Thyroid gland (tissue), 4 donors: Measurements from ENCODE around the gene DENND1C. TPM values are rescaled to one million over a fixed set of nuclear protein-coding genes. Genes with fewer than 3 reads are reported as not detected.
"Not testable (repeated sequence)": the region's sequence is repeated elsewhere in the genome, so short reads cannot be mapped to it uniquely, and the experiment has no call there.

Source experiments
- DNase-seq, 2 donors: peaks; one replicate each; pipeline ENCODE4 v3.0.0-alpha.2; 2019
- H3K27ac ChIP-seq, 3 donors: fragments of 200-600 bp; sonication (generic); 1 replicate in 2 of 3; 2 replicates in 1 of 3; pipeline ENCODE4 v1.5.1; 2016 to 2019; ENCODE audit warnings: mild to moderate bottlenecking in 1 of 3, moderate library complexity in 1 of 3
- H3K27me3 ChIP-seq: fragments of 200-600 bp; sonication (generic); one replicate; pipeline ENCODE4 v1.5.1; 2019
- H3K36me3 ChIP-seq, 2 donors: fragments of 200-600 bp; sonication (generic); one replicate each; pipeline ENCODE4 v1.5.1; 2016 to 2019
- H3K4me1 ChIP-seq, 2 donors: fragments of 200-600 bp; sonication (generic); one replicate each; pipeline ENCODE4 v1.5.1; 2017 to 2019
- H3K4me3 ChIP-seq, 3 donors: fragments of 200-600 bp; sonication (generic); replicated peaks in 1 of 3; 1 replicate in 2 of 3; 2 replicates in 1 of 3; pipeline ENCODE4 v1.5.1; 2016; ENCODE audit warnings: mild to moderate bottlenecking in 1 of 3
- H3K9me3 ChIP-seq: fragments of 200-600 bp; sonication (generic); one replicate; pipeline ENCODE4 v1.5.1; 2017
- POLR2A ChIP-seq, 2 donors: fragments of 450-650 bp; IDR thresholded peaks; one replicate each; pipeline ENCODE4 v1.6.1; 2017; ENCODE audit warnings: antibody characterized with exemption in 2 of 2, mild to moderate bottlenecking in 2 of 2, moderate library complexity in 1 of 2
- WGBS, 2 donors: methylation state at CpG; one replicate each; pipeline ENCODE4 v1.1.5; 2017; 5-methylcytosine and 5-hydroxymethylcytosine counted together
- intact Hi-C: fragments of 100-400 bp; cut with DNase I; formaldehyde crosslinking; loops from one replicate; pipeline ENCODE4 v1.15.1; 2023
- total RNA-seq, 4 donors: library from RNA; depleted of rRNA; stranded (reverse); fragments of >200 nt; gene quantifications; one replicate each; pipeline ENCODE4 v1.2.3, GENCODE V29; 2016
- TF ChIP-seq, protein P1 (sequence below), 6 experiments: fragments of 200-600 bp in 3 of 6; fragments of 450-650 bp in 3 of 6; sonication (generic) in 3 of 6; IDR thresholded peaks; one replicate each; pipeline ENCODE4 v1.5.1; 2016 to 2019; ENCODE audit warnings: antibody characterized with exemption in 6 of 6, mild to moderate bottlenecking in 2 of 6, inconsistent platforms in 1 of 6, moderate library complexity in 1 of 6

DENND1C gene
- total RNA-seq, 4 donors from 2014 or later = 1.3 to 2.1 (median 1.8) TPM; not detected in 1

DNA sequence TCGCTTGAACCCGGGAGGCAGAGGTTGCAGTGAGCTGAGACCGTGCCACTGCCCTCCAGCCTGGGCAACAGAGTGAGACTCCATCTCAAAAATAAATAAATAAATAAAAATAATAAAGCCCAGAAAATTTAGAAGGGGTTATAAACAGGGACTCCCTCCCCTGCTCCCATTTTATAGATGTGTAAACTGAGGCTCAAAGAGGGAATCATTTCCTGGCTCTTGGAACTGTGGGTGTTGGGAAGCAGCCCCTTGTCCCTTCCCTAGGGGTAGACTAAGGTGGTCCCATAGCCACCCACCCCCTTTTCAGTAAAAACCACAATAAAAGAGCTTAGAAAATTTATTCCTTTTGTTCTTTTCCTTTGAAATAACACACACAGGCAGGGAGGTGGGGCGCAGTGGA is 41.8 kb downstream of the DENND1C start:
- H3K27me3 ChIP-seq = no peaks in the 10 kb centered on the region
- intact Hi-C loops = no loop called here
- no peak overlapping the region for H3K27ac ChIP-seq

DNA sequence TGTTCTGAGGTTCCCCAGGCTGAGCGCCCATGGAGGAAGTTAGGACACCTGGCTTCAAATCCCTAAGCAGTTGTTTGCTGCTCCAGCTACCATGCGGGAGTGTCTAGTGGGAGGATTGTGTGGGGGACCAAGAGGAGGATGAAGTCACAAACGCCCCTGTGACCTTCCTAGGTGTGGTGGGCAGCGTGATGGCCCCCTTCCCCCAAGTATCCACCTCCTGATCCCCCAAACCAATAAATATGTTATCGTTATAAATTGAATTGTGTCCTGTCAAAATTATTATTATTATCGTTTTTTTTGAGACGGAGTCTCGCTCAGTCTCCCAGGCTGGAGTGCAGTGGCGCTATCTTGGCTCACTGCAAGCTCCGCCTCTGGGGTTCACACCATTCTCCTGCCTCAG is 47.9 kb downstream of the DENND1C start, which contains the start of gene SLC25A41:
TSS of gene SLC25A41 (minus strand) at position 101 of the 400 bp plus-strand sequence. CDS start at position 31, 70 bp downstream.
- intact Hi-C loops = no loop called here
- no peak for DNase-seq
- Histone ChIP-seq H3K36me3 (no peaks in the 10 kb centered on the region), H3K4me1 (no peaks in the 10 kb centered on the region), H3K9me3 (no peaks in the 10 kb centered on the region), H3K4me3 (no peak within 1 kb of the TSS), H3K27ac (no peak within 1 kb of the TSS), H3K27me3 (no peaks in the 10 kb centered on the region)
- WGBS, 2 donors = 95 to 97% methylated on average over 10 of the region's 10 CpGs
- no peak for TF ChIP-seq POLR2A (IDR thresholded peaks at IDR 0.05)
- TF ChIP-seq, protein P1, sequence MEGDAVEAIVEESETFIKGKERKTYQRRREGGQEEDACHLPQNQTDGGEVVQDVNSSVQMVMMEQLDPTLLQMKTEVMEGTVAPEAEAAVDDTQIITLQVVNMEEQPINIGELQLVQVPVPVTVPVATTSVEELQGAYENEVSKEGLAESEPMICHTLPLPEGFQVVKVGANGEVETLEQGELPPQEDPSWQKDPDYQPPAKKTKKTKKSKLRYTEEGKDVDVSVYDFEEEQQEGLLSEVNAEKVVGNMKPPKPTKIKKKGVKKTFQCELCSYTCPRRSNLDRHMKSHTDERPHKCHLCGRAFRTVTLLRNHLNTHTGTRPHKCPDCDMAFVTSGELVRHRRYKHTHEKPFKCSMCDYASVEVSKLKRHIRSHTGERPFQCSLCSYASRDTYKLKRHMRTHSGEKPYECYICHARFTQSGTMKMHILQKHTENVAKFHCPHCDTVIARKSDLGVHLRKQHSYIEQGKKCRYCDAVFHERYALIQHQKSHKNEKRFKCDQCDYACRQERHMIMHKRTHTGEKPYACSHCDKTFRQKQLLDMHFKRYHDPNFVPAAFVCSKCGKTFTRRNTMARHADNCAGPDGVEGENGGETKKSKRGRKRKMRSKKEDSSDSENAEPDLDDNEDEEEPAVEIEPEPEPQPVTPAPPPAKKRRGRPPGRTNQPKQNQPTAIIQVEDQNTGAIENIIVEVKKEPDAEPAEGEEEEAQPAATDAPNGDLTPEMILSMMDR (IDR thresholded peaks at IDR 0.05) = no peak

More for the DNA sequence above, 41.8 kb downstream of the DENND1C start:
- Histone ChIP-seq H3K36me3 (no peaks in the 10 kb centered on the region), H3K4me3 (no peak overlapping the region), H3K9me3 (no peaks in the 10 kb centered on the region), H3K4me1 (no peaks in the 10 kb centered on the region)
- TF ChIP-seq, protein P1 (IDR thresholded peaks at IDR 0.05) = no peak
- no peak for TF ChIP-seq POLR2A (IDR thresholded peaks at IDR 0.05)
- WGBS, 2 donors = 83 to 84% methylated on average over 4 of the region's 4 CpGs
- DNase-seq = no peak

DNA sequence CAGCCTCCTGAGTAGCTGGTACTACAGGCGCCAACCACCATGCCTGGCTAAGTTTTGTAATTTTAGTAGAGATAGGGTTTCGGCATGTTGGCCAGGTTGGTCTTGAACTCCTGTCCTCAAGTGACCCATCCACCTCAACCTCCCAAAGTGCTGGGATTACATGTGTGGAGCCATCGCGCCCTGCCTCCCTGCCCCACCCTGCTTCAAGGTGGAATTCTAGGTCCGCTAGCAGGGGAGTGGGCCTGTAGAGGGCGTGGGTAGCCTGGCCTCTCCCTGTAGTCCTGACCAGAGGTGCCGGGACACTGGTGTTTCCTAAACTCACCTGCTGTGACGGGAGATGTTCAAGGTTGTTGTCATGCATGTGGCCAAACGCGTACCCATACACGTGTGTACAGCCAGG is 48.4 kb downstream of the DENND1C start:
- no peaks in the 10 kb centered on the region for H3K36me3 ChIP-seq
- intact Hi-C loops = no loop called here
- no peak for DNase-seq
- no peaks in the 10 kb centered on the region for H3K27me3 ChIP-seq
- no peaks in the 10 kb centered on the region for H3K4me1 ChIP-seq
- H3K27ac ChIP-seq = no peak overlapping the region
- no peak overlapping the region for H3K4me3 ChIP-seq
- WGBS, 2 donors = 82 to 92% methylated on average over 8 to 9 of the region's 11 CpGs
- no peak for TF ChIP-seq POLR2A (IDR thresholded peaks at IDR 0.05)
- TF ChIP-seq, protein P1 (IDR thresholded peaks at IDR 0.05) = no peak
- no peaks in the 10 kb centered on the region for H3K9me3 ChIP-seq

DNA sequence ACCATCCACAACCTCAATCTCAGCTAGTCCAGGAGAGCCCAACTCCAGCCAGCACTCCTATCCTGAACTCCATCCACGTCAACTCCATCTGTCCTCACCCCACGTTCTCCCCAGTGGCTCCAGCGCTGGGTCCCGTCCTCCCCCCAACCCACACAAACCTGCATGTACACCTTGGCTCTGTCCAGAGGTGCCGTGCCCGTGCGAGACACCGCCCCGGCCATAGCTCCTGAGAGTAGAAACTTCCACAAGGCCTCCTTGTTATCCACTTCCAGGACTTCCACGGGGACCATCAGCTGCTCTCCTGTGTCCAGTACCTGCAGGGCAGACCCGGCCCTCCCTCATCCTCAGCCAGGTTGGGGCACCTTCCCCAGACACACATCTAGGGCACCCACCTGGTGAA is 49.7 kb downstream of the DENND1C start:
- WGBS, 2 donors = 94 to 95% methylated on average over 11 of the region's 11 CpGs
- H3K4me3 ChIP-seq = no peak overlapping the region
- TF ChIP-seq POLR2A (IDR thresholded peaks at IDR 0.05) = no peak
- H3K36me3 ChIP-seq = no peaks in the 10 kb centered on the region
- H3K4me1 ChIP-seq = no peaks in the 10 kb centered on the region
- H3K9me3 ChIP-seq = no peaks in the 10 kb centered on the region
- intact Hi-C loops = no loop called here
- H3K27me3 ChIP-seq = no peaks in the 10 kb centered on the region
- H3K27ac ChIP-seq = no peak overlapping the region
- DNase-seq = no peak

DNA sequence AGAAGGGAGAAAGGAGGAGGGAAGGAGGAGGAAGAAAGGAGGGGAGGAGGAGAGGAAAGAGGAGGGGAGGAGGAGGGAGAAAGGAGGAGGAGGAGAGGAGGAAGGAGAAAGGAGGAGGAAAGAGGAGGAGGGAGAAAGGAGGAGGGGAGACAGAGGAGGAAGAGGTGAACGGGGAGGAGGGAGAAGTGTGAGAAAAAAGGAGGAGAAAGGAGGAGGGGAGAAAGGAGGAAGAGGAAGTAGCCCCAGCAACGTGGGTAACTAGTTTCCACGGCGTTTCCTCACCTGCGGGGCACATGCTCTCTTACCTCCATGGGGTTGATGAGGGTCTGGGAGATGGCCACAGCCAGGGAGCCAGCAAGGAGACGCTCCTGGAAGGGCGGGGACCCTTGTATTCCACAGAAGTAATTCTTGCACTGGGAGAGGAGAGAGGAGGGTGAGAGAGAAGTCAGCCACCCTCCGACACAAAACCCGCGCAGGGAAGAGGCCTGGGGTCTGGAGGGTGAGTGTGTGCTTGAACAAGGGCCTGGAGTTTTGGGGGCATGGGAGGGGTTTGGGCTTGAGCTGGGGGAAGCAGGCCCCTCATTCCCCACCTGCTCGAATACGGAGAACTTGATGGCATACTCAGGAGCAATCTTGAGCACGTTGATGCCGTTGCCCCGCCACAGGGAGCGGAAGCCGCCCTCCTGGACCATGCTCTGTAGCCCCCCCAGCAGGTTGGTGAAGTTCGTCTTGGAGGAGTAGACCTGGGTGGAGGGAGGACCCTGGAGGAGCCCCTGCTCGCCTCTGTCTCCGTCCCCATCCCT is 52.0 kb downstream of the DENND1C start:
- Histone ChIP-seq H3K36me3 (no peaks in the 10 kb centered on the region), H3K4me1 (peaks cover 0 to 6% of the 10 kb centered on the region in 2 donors), H3K4me3 (no peak overlapping the region), H3K27ac (no peak overlapping the region), H3K27me3 (no peaks in the 10 kb centered on the region), H3K9me3 (no peaks in the 10 kb centered on the region)
- intact Hi-C loops = loop anchor here (10.0 kb wide), 1 partner anchor 55 kb away; the partner anchor contains the start of genes ALKBH7 and PSPN
- 59 to 63% methylated on average over 20 of the region's 20 CpGs for WGBS, 2 donors
- DNase-seq = no peak
- TF ChIP-seq, protein P1 (IDR thresholded peaks at IDR 0.05) = no peak
- TF ChIP-seq POLR2A (IDR thresholded peaks at IDR 0.05) = no peak

DNA sequence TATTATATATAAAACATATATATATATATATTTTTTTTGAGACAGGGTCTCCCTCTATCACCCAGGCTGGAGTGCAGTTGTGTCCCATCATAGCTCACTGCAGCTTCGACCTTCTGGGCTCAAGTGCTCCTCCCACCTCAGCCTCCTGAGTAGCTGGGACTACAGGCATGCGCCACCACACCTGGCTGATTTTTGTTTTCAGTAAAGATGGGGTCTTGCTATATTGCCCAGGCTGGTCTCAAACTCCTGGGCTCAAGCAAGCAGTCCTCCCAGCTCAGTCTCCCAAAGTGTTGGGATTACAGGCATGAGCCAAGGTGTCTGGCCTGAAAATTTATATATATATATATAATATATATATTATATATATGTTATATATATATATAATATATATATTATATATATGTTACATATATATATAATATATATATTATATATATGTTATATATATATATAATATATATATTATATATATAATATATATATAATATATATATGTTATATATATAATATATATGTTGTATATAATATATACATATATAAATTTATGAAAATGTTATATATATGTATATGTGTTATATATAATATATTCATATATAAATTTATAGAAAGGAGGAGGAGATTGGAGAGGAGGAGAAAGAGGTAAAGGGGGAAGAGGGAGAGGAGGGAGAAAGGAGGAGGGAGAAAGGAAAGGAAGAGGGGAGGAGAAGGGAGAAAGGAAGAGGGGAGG is 52.7 kb downstream of the DENND1C start:
- WGBS, 2 donors = 88% methylated on average over 2 of the region's 2 CpGs
- intact Hi-C loops = loop anchor here (10.0 kb wide), 1 partner anchor 54 kb away; the partner anchor contains the start of genes ALKBH7 and PSPN
- H3K27ac ChIP-seq, H3K9me3 ChIP-seq, H3K4me1 ChIP-seq, H3K4me3 ChIP-seq, H3K36me3 ChIP-seq, H3K27me3 ChIP-seq, DNase-seq: not testable (repeated sequence)
